Measurements from ENCODE around the gene PCMT1. TPM values are rescaled to one million over a fixed set of nuclear protein-coding genes. Genes with fewer than 3 reads are reported as not detected.

Gene PCMT1
- total RNA-seq = 10 to 100 TPM; 14.4 to 15.7 TPM
- 56.6 TPM for polyA plus RNA-seq (2013, experiment 1 of 2)
- 52.8 TPM for polyA plus RNA-seq (2013, experiment 2 of 2)
- 18.2 to 99.7 (median 47.2) reads per million in 172 experiments for total RNA-seq

- no peaks in the 10 kb centered on the region for H3K27me3 ChIP-seq (ENCODE audit: control insufficient read depth in 1 of 2, insufficient read depth in 2 of 2, low read length in 2 of 2)
- H3K4me3 ChIP-seq (ENCODE audit: low read length) = peak within 1 kb of the TSS; percentile 100
- Mint-ChIP-seq H3K36me3 (ENCODE audit: low read depth) (peaks cover 26% of the 10 kb centered on the region), H3K9me3 (no peaks in the 10 kb centered on the region), H3K27ac (peak within 1 kb of the TSS; percentile 88), H3K4me1 (ENCODE audit: low read depth) (peaks cover 32% of the 10 kb centered on the region), H3K27me3 (no peaks in the 10 kb centered on the region), H3K4me3 (peak within 1 kb of the TSS; percentile 90)
- peak within 1 kb of the TSS; percentile 80 to 86 for H3K27ac ChIP-seq (ENCODE audit: low read depth in 1 of 2, low read length in 2 of 2)
- peaks cover 3% of the 10 kb centered on the region for H3K36me3 ChIP-seq (ENCODE audit: insufficient read depth, low read length)
- H3K9me3 ChIP-seq (ENCODE audit: control insufficient read depth in 1 of 2, insufficient read depth in 1 of 2, low read length in 2 of 2) = no peaks in the 10 kb centered on the region
- intact Hi-C loops (cut with DNase I, micrococcal nuclease) = loop anchor here (5.0 to 10.0 kb wide), 3 partner anchors 115 to 202 kb away; partner anchors contain the start of genes PPIL4 (in 2 of the 2), GINM1 (in 1 of the 2) and LRP11 (in 1 of the 2)
- ChIA-PET POLR2A (interaction anchor here (0.6 to 7.3 kb wide), 9 partner anchors 10 to 700 kb away, joined by 3 to 66 read pairs (median 4); partner anchors contain the start of genes LATS1 and PPIL4), CTCF (no interaction called here)
- peak; percentile 76 to 97 (median 89) for DNase-seq
- H3K4me1 ChIP-seq (ENCODE audit: insufficient read depth, low read length) = peaks cover 41% of the 10 kb centered on the region
- peak; percentile 81 for ATAC-seq (ENCODE audit: poor library complexity)
- no peak for TF ChIP-seq CTCF (IDR thresholded peaks at IDR 0.05)
Observed at GRCh38 chr6:149749594-149750135, at the start of gene PCMT1. Gene PCMT1 (plus strand): TSS chr6:149749741. CDS start chr6:149749902, 161 bp downstream.

GRCh38 chr6:149701714-149702113 lies 47.8 kb upstream of the PCMT1 start:
- Mint-ChIP-seq H3K27ac (no peak overlapping the region), H3K4me1 (ENCODE audit: low read depth) (peaks cover 61% of the 10 kb centered on the region), H3K36me3 (ENCODE audit: low read depth) (peaks cover 40% of the 10 kb centered on the region), H3K4me3 (no peak overlapping the region), H3K27me3 (no peaks in the 10 kb centered on the region), H3K9me3 (no peaks in the 10 kb centered on the region)
- Histone ChIP-seq H3K4me1 (ENCODE audit: insufficient read depth, low read length) (peaks cover 9% of the 10 kb centered on the region), H3K9me3 (ENCODE audit: control insufficient read depth in 1 of 2, insufficient read depth in 1 of 2, low read length in 2 of 2) (no peaks in the 10 kb centered on the region), H3K27ac (ENCODE audit: low read depth in 1 of 2, low read length in 2 of 2) (no peak overlapping the region), H3K36me3 (ENCODE audit: insufficient read depth, low read length) (peaks cover 26% of the 10 kb centered on the region), H3K27me3 (ENCODE audit: control insufficient read depth in 1 of 2, insufficient read depth in 2 of 2, low read length in 2 of 2) (no peaks in the 10 kb centered on the region), H3K4me3 (ENCODE audit: low read length) (no peak overlapping the region)
- DNase-seq (no peak), ATAC-seq (ENCODE audit: poor library complexity) (no peak)
- POLR2A ChIA-PET = interaction anchor here (1.2 kb wide), 1 partner anchor 16 kb away, joined by 6 read pairs; the partner anchor contains the start of gene LATS1
- intact Hi-C loops (cut with DNase I, micrococcal nuclease) = no loop called here
- no peak for TF ChIP-seq CTCF (IDR thresholded peaks at IDR 0.05)
- CTCF ChIA-PET = no interaction called here

GRCh38 chr6:149711711-149712110 lies 37.8 kb upstream of the PCMT1 start:
- H3K27ac ChIP-seq (ENCODE audit: low read depth in 1 of 2, low read length in 2 of 2) = no peak overlapping the region
- CTCF ChIA-PET = interaction anchor here (0.6 kb wide), 1 partner anchor 125 kb away, joined by 3 read pairs; no protein-coding TSS in a partner anchor
- H3K4me1 ChIP-seq (ENCODE audit: insufficient read depth, low read length) = peaks cover 52% of the 10 kb centered on the region
- no peak for ATAC-seq (ENCODE audit: poor library complexity)
- no peaks in the 10 kb centered on the region for H3K27me3 ChIP-seq (ENCODE audit: control insufficient read depth in 1 of 2, insufficient read depth in 2 of 2, low read length in 2 of 2)
- Mint-ChIP-seq H3K4me1 (ENCODE audit: low read depth) (peaks cover 67% of the 10 kb centered on the region), H3K36me3 (ENCODE audit: low read depth) (peaks cover 24% of the 10 kb centered on the region), H3K27me3 (no peaks in the 10 kb centered on the region), H3K9me3 (no peaks in the 10 kb centered on the region), H3K4me3 (peak overlapping the region; percentile 31), H3K27ac (no peak overlapping the region)
- TF ChIP-seq CTCF (IDR thresholded peaks at IDR 0.05) = no peak
- POLR2A ChIA-PET = no interaction called here
- no peaks in the 10 kb centered on the region for H3K9me3 ChIP-seq (ENCODE audit: control insufficient read depth in 1 of 2, insufficient read depth in 1 of 2, low read length in 2 of 2)
- H3K36me3 ChIP-seq (ENCODE audit: insufficient read depth, low read length) = peaks cover 22% of the 10 kb centered on the region
- no peak overlapping the region for H3K4me3 ChIP-seq (ENCODE audit: low read length)
- intact Hi-C loops (cut with DNase I, micrococcal nuclease) = no loop called here
- no peak for DNase-seq
